Cardiac fibroblast (primary cell): ENCODE measurements around the gene ZMYM2.

Source experiments
- DNase-seq, 2 donors: peaks; one replicate each; pipeline versions ENCODE4 v3.0.0 to v3.0.0-alpha.2; 2010; ENCODE audit warnings: low read depth in 2 of 2
- H3K4me3 ChIP-seq, 2 donors: replicated peaks in 1 of 2; 1 replicate in 1 of 2; 2 replicates in 1 of 2; pipeline ENCODE4 v1.5.1; 2011; ENCODE audit warnings: low read depth in 2 of 2, low read length in 2 of 2, mild to moderate bottlenecking in 2 of 2, moderate library complexity in 1 of 2
- TF ChIP-seq, protein P1 (sequence below): IDR thresholded peaks from one replicate; pipeline ENCODE4 v1.5.1; 2011; ENCODE audit warnings: low read depth, mild to moderate bottlenecking, low read length, inconsistent platforms

Gene ZMYM2

DNA sequence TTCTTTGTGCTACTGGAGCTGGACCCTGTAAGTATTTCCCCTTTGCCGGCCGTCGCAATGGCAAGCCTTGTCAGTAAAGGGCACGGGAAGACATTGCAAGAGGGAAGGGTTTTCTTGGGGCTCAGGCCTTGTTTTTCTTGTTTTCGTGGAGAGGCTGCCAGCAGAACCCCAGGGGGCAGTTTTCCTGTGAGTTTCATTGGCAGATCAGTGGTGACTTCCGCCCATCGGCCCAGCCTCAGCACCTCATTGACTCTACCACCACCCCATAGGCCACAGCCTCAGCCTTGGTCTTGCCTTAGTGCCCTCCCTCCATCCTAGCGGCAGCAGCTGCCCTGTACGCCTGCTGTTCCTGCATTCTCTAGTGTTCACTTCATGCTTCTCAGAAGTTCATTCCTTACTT, 140.8 kb downstream of the ZMYM2 start:
- TF ChIP-seq, protein P1, sequence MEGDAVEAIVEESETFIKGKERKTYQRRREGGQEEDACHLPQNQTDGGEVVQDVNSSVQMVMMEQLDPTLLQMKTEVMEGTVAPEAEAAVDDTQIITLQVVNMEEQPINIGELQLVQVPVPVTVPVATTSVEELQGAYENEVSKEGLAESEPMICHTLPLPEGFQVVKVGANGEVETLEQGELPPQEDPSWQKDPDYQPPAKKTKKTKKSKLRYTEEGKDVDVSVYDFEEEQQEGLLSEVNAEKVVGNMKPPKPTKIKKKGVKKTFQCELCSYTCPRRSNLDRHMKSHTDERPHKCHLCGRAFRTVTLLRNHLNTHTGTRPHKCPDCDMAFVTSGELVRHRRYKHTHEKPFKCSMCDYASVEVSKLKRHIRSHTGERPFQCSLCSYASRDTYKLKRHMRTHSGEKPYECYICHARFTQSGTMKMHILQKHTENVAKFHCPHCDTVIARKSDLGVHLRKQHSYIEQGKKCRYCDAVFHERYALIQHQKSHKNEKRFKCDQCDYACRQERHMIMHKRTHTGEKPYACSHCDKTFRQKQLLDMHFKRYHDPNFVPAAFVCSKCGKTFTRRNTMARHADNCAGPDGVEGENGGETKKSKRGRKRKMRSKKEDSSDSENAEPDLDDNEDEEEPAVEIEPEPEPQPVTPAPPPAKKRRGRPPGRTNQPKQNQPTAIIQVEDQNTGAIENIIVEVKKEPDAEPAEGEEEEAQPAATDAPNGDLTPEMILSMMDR: no peak

DNA sequence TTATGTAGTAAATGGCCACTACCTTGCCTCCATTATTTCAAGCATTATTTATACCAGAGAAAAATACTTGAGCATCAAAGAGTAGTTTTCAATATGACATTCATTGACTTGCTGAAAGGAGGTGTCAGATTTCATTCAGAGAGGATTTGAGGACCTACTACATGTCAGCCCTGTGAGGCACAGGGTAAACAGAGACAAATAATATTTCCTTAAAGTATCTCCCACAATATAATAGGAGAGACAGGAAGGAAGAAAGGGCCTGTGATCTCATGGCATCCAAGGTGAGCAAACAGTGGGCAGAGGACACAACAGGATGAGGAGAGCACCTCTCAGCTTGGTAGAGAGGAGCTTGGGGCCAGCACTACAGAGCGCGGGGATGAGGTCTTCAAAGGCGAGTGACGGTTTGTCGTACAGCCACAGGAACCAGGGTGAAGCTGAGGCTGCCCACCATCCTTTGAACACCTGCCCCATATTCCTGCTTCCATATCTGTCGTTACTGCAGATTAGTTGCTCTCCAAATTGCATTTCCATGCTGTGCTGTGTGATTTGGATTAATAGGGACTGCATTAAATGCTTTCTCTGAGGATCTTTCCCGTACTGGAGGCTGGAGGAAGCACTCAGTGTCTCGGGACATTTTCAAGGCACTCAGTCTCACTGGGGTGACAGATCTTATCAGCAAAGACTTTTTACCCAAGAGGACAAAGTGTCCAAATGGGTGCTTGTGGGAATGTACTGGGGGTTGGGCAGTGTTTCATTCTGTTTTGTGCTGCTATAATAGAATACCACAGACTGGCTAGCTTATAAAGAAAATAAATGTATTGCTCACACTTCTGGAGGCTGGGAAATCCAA, 143.2 kb downstream of the ZMYM2 start:
- TF ChIP-seq, protein P1: no peak
- DNase-seq: no peak
- no peak overlapping the region for H3K4me3 ChIP-seq

More for the DNA sequence above, 140.8 kb downstream of the ZMYM2 start:
- no peak for DNase-seq
- H3K4me3 ChIP-seq: no peak overlapping the region

DNA sequence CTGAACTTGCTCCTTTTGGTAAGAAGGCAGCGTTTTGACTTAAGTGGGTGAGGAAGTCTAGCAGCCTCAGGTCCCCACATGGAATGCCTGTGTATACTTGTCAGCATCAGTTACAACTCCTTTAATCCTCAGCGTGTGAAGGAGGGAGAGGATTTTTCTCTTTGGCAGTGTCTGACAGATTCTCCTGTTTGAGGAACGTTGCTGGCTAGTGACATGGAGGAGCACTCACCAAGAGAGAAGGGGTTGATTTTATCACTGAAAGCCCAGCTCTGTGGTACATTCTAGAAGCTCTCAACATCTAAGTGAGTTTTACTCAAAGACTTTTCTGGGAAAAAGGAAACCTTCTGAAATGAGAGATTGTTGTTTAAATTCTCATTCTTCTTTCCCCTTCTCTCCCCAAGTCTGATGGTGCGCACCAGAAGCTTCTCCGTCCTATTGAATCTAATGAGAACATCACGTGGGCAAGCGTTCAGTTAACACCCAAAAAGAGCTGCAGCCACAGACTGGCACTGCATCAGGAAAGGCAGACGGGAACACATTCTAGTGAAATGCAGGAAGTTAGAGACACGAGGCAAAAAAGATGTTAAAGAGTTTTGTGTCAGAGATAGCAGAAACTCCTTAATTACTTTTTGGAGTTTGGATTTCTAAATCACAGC, 144.1 kb downstream of the ZMYM2 start:
- TF ChIP-seq, protein P1: no peak
- H3K4me3 ChIP-seq: no peak overlapping the region
- DNase-seq: no peak

DNA sequence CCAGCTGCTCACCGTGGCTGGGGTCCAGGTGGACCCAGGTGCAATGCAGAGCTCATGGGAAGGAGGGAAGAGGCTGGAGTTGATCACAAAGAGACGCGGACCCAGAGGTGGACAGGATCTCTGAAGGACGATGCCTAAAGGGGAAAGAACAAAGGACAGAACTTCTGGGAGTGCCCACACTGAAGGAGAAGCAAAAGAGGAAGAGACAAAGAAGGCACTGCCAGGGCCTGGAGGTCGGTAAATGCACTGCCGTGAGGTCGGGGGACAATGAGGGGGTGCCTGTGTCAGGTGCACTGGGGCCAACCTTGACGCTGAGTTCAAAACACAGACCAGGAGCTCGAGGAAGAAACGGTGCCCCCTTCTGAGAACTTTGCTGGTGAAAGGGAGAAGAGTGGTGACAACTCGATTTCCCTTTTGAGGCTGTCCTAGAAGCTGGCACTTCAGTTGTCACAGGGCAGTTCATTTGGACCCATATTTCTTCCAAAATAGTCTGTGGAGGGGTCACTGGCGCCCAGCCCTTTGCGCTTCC, 146.7 kb downstream of the ZMYM2 start:
- DNase-seq: no peak
- TF ChIP-seq, protein P1: no peak

DNA sequence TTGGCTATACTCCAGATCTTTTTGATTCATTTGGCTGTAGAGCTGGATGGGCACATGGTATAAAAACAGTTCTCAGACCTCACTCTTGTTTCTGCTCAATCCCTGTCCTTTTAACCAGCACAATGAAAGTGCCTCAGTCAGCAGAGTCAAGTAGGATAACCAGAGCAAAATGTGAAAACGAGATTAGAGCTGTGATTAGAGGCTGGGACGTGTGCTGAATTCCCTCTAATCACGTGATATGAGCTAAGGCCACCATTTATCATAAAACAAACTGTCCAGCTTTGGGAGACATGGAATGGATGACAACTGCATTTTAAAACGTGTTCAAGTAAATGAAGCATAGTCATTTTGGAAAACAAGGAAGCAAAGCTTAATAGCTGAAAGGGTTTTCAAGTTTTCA, 148.2 kb downstream of the ZMYM2 start:
- no peak for DNase-seq
- TF ChIP-seq, protein P1: no peak
- no peak overlapping the region for H3K4me3 ChIP-seq

More for the DNA sequence above, 146.7 kb downstream of the ZMYM2 start:
- no peak overlapping the region for H3K4me3 ChIP-seq

DNA sequence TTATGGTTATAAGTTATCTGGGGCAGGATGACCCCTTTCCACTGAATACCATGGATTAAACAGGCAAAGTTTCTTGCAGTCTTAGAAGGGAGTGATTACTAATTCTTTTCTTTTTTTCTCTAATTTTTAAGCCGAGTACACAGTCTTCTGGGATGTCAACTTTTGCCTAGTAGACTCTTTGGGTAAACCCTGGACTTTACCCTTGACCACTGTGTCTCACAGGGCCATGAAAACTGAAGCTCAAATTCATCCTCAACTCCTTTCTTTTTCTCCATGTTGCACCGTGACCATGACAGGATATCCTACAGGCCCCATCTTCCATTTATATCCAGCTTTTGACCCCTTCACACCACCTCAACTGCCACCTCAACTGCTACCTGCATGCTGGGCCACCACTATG, 150.5 kb downstream of the ZMYM2 start:
- no peak for DNase-seq
- TF ChIP-seq, protein P1: no peak
- no peak overlapping the region for H3K4me3 ChIP-seq
